HG02938 (cell line): Measurements from ENCODE around the gene MTMR12.
A peak's percentile ranks its signal among the peaks of the same experiment; 100 is the strongest.
"Not testable (repeated sequence)": the region's sequence is repeated elsewhere in the genome, so short reads cannot be mapped to it uniquely, and the experiment has no call there.

ENCODE experiments used
- ATAC-seq: cut with Tn5 transposase; IDR thresholded peaks from one replicate; pipeline ENCODE4 v1.9.1; 2021; ENCODE audit warnings: mild to moderate bottlenecking, moderate library complexity; ENCODE audit not compliant: unreplicated experiment

MTMR12 gene

DNA sequence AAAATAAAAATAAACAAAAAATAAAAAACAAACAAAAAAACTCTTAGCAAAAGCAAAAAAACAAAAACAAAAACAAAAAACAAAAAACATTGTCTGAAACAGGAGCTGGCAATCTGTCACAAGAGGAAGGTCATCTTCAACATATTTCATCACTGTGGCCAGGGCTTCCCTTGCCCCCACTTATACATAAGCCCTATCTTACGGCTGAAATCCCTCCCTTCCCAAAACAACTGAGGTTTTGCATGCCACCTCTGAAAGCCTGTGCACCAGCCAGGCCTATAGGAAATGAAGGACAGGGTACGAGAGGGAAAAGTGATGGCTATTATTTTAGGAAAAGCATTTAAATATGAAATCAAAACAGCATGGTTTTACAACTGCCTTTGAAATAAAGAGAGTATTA, 10.8 kb downstream of the MTMR12 start:
- no peak for ATAC-seq

DNA sequence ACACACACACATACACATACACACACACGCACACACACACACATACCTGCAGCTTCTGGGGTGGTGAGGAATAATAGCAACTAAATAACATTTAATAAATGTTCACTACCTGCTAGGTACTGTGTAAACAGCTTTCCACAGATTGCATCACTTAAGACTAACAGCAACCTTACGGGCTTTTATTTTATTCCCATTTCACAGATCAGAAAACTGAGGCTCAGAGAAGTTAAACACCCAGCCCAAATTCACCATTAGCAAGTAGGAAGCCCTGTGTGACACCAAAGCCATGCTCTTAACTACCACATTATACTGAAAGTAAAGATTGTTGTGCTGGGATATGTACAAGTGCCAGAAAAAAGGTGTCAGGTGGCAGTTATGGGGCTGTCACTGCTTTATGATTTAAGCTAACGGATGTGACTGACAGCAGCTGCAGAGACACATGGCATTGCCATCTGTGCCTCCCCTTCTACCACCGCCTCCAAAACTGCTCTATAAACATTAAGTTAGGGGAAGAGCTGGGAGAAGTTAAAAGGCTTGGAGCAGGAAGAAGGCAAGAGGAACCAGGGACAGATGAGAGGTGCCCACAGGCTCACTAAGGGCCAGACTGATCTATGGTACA, 13.6 kb downstream of the MTMR12 start:
- no peak for ATAC-seq

DNA sequence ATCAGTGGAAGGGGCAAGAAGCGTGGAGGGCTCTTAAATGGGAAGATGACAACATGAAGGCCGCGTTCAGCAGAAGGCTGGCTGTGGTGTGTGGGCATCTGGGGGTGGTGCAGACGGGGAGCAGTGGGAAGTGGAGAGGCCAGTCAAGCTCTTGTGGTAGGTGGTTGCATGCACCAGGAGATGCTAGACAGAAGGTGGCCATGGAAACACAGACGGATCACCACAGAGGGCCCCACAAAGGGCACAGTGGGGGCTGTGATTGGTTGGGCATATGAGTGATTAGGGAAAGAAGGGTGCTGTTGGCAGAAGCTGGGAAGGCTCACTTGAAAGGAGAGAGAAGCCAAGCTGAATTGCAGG, 14.7 kb downstream of the MTMR12 start:
- ATAC-seq, result peak; percentile 56

DNA sequence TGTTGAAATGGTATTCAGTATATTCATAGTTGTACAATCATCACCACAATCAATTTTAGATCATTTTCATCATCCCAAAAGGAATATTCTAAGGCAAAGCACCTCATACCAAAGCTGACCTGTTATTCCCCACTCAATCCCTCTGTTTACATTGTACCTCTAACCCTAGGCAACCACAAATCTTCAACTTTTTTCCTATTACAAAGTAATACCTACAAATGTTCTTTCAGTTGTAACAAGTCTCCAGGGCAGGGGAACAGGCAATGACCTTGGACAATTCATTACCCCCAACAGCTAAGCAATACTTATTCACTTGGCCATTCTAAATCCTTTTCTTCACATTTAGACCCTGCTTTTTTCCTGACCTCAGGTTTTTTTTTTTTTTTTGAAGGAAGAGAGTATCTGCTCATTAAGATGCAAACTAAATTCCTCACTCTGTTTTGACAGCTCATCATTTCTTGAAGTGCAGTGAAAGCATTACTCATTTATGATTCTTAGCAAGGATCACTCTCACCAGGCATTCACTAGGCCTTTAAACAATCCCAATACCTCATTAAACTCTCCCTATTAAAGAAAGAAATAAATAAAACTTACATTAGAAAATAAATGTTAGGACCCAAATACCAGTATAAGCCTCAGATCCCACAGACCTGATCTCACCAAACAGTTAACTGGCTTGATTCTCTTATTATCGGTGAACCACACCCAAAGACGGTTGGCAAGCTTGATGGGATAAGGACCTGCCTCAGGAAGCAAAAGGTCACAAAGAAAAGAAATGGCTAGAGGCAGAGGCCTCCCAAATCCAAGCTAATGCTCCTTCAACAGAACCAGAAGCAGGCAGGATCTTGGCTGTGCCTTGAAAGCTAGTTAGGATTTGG, 15.3 kb downstream of the MTMR12 start:
- no peak for ATAC-seq

DNA sequence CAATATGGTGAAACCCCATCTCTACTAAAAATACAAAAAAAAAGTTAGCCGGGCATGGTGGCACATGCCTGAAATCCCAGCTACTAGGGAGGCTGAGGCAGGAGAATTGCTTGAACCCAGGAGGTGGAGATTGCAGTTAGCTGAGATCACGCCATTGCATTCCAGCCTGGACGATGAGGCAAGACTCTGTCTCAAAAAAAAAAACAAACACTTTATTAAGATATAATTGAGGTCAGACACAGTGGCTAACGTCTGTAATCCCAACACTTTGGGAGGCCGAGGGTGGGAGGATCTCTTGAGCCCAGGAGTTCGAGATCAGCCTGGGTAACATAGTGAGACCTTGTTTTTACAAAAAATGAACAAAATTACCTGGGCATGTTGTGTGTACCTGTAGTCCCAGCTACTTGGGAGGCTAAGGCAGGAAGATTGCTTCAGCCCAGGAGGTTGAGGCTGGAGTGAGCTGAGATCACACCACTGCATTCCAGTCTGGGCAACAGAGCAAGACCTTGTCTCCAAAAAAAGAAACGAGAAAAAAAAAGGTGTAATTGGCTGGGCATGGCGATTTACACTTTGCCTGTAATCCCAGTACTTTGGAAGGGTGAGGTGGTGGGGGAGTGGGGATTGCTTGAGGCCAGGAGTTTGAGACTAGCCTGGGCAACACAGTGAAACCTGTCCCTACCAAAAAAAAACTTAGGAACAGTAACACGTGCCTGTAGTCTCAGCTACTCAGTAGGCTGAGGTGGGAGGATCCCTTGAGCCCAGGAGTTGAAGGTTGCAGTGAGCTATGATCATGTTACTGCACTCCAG, 16.6 kb downstream of the MTMR12 start:
- not testable (repeated sequence) for ATAC-seq

DNA sequence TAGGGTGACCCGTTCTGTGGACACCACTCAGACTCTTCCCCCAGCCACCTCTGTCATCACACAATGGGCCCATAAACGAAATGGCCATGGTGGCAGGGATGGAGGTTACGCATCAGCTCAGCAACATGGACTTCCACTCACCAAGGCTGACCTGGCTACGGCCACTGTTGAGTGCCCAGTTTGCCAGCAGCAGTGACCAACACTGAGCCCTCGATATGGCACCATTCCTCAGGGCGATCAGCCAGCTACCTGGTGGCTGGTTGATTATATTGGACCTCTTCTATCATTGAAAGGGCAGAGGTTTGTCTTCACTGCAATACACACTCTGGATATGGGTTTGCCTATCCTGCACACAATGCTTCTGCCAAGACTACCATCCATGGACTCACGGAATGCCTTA, 21.1 kb downstream of the MTMR12 start:
- ATAC-seq, result no peak

DNA sequence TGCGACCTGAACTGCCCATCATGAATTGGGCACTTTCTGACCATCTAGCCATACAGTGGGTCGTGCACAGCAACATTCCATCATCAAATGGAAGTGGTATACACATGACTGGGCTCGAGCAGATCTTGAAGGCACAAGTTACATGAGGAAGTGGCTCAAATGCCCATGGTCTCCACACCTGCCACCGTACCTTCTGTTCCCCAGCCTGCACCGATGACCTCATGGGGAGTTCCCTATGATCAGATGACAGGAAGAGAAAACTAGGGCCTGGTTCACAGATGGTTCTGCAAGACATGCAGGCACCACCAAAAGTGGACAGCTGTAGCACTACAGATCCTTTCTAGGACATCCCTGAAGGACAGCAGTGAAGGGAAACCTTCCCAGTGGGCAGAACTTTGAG, 21.8 kb downstream of the MTMR12 start:
- ATAC-seq, result no peak

DNA sequence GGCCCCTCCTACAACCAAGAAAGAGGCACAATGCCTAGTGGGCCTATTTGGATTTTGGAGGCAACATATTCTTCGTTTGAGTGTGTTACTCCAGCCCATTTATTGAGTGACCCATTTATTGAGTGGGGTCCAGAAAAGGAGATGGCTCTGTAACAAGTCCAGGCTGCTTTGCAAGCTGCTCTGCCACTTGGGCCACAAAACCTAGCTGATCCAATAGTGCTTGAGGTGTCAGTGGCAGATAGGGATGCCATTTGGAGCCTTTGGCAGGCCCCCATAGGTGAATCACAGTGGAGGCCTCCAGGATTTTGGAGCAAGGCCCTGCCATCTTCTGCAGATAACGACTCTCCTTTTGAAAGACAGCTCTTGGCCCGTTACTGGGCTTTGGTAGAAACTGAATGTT, 22.2 kb downstream of the MTMR12 start:
- ATAC-seq, result not testable (repeated sequence)

DNA sequence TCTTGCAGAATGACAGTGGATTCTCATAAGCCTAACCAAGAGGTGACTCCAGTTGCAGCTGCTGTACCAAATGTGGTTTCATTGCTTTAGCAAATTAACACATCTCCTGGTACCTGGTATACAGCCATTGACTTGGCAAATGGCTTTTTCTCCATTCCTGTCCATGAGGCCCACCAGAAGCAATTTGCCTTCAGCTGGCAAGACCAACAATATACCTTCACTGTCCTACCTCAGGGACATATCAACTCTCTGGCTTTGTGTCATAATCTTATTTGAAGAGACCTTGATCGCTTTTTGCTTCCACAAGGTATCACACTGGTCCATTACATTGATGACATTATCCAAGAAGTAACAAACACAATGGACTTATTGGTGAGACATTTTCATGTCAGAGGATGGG, 22.8 kb downstream of the MTMR12 start:
- ATAC-seq, result not testable (repeated sequence)

DNA sequence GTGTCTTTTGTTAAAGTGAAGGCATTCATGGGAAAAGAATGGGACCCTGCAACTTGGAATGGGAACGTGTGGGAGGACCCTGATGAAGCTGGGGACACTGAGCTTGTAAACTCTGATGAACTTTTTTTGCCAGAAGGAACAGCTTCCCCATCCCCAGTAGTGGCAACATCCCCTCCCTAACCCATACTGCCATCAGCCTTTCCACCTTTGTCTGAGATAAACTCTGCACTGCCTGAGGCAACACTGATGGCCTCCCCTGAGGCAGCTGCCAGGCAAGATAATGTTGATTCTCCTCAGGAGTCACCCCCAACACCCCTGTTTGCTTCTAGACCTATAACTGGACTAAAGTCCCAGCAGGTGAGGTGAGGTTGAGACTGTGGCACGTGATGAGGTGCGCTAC, 24.6 kb downstream of the MTMR12 start:
- ATAC-seq, result not testable (repeated sequence)

DNA sequence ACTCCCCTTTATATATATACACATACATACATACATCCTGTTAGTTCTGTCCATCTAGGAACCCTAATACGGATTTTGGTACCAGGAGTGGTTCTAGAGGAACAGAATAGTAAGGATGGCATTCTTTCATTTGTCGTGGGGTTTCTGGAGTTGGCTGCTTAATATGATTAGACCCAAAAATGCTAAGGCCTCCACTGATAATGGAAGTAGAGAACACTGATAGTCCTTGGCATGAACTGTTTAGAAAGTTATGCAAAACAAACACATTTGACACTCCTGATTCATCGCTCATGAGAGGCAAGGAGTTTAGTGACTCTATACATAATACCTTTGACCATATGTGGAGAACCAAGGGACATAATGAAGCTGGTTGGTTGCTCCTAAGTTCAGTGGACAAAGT, 25.2 kb downstream of the MTMR12 start:
- ATAC-seq, result not testable (repeated sequence)

DNA sequence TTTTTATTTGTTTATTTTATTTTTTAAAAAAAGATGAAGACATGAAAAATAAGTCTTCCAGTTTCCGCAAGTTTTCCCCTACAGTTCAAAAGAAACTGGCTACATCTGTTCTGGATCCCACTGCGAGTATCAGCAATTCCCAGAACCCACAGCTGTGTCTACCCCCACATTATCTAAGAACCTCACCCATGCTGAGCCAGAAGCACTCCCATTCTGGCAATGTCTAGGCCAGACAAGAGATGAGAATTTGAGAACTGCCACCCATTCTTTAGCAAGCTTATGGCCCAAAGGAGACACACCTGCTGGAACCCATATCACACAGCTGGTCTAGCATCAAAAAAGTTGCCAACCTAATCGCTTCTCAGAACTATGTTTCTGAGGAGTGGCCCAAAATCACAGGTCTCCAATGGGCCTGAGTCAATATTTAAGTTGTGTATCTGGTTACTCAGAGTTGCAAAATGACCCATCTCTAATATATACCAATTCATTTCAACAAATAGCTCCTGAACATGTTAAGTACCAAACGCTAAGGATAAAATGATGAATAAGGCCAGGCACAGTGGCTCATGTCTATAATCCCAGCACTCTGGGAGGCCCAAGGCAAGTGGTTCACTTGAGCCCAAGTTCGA, 27.1 kb downstream of the MTMR12 start:
- ATAC-seq, result no peak

DNA sequence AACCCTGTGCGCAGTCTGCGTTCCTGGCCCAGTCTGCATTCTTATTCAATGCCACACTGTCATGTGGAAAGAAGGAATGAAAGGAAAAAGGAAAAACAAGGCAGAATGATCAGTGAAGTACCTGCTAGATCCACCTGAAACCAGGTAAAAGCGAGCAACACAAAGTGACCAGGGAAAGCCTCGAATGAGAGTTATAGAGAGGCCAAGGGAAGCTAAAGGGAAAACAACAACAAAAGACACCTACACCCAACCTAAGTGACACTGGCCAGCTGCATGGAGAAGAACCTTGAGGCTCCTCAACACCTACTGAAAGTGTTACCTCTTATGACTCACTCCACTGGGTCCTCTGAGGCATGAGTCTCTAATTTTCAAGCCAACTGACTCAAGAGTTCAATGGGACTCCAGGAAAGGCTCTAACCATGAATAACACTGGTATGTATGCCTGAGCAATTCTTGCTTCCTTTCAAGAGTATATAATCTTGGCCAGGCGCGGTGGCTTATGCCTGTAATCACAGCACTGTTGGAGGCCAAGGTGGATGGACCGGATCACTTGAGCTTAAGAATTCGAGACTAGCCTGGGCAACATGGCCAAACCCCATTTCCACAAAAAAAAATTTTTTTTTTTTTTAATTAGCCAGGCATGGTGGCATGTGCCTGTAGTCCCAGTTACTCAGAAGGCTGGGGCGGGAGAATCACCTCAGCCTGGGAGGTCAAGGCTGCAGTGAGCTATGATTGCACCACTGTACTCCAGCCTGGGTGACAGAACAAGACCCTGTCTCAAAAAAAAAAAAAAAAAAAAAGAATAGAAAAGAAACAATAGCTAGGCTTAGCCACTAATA, 29.0 kb downstream of the MTMR12 start:
- ATAC-seq, result peak; percentile 52

DNA sequence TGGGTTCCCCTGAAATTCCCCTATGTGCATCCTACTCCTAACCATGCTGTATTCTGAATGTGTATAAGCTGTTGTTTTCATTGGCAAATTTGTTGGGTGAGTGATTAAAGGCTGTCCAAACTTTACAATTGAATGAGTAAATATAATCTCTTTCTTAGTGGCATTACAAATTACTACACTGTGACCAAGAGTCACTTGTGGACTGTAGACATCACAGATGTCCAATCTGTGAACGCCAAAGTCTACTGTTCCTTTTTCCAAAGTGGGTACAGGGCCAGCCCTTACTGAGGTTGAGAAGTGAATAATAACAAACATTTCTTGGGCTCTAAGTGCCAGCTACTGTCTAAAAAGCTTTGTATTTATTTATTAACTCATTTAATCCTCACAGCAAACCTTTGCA, 29.7 kb downstream of the MTMR12 start:
- no peak for ATAC-seq

DNA sequence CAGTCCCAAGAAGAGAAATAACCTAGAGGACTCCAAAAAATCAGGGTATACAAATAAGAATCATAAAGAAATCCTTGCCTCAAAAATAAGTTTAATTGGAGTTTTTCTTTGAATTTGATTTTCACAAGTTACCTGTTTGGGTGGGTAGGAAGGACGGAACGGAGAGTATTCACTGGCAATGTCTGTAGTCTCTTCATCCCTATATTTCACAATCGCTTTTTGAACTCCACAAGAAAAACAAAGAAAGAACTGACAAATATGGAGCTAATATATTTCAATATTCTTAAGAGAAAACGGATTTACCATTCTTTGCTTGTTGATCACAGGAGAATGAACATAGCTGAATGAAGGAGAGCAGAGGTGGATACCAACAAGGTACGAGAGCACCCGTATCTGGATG, 30.1 kb downstream of the MTMR12 start:
- no peak for ATAC-seq

DNA sequence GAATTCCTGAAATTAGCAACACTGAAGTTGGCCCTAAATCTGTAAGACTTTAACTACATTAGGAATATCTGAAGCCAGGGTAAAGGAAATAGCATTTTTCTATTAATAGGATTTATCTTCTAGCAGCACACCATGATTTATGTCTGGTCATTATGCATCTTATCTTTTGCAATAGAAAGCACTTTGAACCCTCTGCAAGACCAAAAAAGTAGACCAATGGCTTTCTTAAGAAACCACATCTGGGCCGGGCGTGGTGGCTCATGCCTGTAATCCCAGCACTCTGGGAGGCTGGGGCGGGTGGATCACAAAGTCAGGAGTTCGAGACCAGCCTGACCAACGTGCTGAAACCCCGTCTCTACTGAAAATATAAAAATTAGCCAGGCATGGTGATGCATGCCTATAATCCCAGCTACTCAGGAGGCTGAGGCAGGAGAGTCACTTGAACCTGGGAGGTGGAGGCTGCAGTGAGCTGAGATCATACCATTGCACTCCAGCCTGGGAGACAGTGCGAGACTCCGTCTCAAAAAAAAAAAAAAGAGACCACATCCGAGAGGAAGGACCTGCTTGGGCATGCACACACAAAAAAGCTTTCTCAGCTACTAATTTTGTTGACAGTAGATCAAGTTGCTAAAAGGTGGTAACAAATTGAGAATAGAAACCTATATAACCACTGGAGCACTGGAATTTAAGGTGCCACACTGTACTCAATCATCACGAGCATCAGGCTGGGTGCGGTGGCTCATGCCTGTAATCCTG, 31.2 kb downstream of the MTMR12 start:
- not testable (repeated sequence) for ATAC-seq

DNA sequence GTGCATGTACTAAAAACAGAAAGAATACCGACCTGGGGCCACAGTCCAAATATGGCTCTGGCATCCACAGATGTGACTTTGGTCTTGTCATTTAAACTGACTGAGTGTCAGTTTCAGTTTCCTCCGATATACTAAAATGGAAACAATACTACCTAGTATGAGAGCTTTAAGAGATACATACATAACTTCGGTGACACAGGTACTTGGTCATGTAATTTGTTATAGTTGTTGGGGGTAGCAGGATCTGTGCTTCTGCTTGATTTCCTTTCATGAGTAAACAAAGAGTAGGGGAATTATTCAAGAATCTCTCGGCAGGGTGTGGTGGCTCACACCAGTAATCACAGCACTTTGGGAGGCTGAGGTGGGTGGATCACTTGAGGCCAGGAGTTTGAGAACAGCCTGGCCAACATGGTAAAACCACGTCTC, 32.1 kb downstream of the MTMR12 start:
- ATAC-seq, result peak; percentile 79

DNA sequence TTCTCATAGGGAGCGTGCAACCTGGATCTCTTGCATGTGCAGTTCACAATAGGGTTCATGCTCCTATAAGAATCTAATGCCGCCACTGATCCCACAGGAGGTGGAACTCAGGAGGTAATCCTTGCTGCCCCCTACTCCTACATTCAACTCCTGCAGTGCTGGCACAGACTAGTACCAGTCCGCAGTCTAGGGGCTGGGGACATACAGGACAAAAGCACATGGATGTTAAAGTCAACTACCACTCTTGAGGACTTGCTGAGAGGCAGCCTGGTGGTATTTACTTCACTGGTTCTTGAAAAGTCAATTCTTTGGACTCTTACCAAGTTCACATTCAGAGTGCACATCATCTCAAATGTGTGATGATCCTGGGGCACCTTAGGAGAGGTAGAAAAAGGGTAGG, 33.0 kb downstream of the MTMR12 start:
- ATAC-seq, result no peak

DNA sequence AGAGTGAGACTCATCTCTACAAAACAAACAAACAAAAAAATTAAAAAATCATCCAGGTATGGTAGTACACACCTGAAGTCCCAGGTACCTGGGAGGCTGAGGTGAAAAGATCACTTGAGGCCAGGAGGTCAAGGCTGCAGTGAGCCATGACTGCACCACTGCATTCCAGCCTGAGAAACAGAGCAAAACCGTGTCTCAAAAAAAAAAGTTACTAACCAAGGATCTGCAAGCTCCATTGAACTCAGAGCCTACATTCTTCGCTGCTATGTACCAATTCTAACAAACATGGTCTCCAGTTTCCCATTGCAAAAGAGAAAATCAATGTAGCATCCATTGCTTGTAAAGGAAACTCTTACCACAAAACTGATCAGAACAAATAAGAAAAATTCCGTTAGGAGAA, 33.5 kb downstream of the MTMR12 start:
- no peak for ATAC-seq

DNA sequence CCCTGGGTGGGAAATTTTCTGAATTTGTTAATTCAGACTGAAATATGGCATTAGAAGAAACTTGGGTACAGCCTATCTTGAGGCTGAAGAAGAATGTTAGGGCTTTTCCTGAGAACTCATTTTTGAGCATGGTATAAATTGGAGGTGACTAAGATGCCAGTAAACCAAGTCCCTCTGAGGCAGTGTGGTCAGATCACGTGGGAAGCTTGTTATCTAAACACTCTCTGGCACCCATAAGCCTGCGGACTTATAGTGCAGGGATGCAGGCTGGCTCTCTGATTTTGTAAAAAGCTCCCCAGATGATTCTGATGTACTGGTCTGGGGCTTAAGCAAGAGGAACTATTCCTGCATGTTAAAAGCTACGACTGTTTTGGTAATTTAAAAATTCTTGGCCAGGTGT, 34.3 kb downstream of the MTMR12 start:
- no peak for ATAC-seq
